ENCODE results near the gene CADM4. TPM values are rescaled to one million over a fixed set of nuclear protein-coding genes. Genes with fewer than 3 reads are reported as not detected.

CADM4 gene
- total RNA-seq (ENCODE audit: unreplicated experiment), result 52.4 TPM
- long read RNA-seq, partial matches to known transcripts, result 0 of 1 reads
- long read RNA-seq, other reads (novel, unspliced or antisense), result 1 of 1 reads

GRCh38 chr19:43639519-43640423 lies at the start of gene CADM4:
Gene CADM4, minus strand, starts transcription at chr19:43639850. Its CDS starts 60 bp downstream, at chr19:43639790.
- no peak for TF ChIP-seq CTCF (IDR thresholded peaks at IDR 0.05; ENCODE audit: partially characterized antibody, unreplicated experiment)
- Mint-ChIP-seq H3K27ac (ENCODE audit: unreplicated experiment) (peak within 1 kb of the TSS; percentile 85), H3K4me3 (ENCODE audit: unreplicated experiment) (peak within 1 kb of the TSS; percentile 95), H3K9me3 (ENCODE audit: unreplicated experiment) (peaks cover 19% of the 10 kb centered on the region), H3K27me3 (ENCODE audit: unreplicated experiment) (peaks cover 24% of the 10 kb centered on the region), H3K4me1 (ENCODE audit: low read depth, unreplicated experiment) (peaks cover 9% of the 10 kb centered on the region), H3K36me3 (ENCODE audit: unreplicated experiment) (peaks cover 8% of the 10 kb centered on the region)
- peak; percentile 62 for DNase-seq

- no peaks in the 10 kb centered on the region for H3K36me3 Mint-ChIP-seq (ENCODE audit: unreplicated experiment)
- H3K4me3 Mint-ChIP-seq (ENCODE audit: unreplicated experiment), result no peak overlapping the region
- H3K9me3 Mint-ChIP-seq (ENCODE audit: unreplicated experiment), result peaks cover 9% of the 10 kb centered on the region
- no peaks in the 10 kb centered on the region for H3K4me1 Mint-ChIP-seq (ENCODE audit: low read depth, unreplicated experiment)
- DNase-seq, result no peak
- no peaks in the 10 kb centered on the region for H3K27me3 Mint-ChIP-seq (ENCODE audit: unreplicated experiment)
- TF ChIP-seq CTCF (IDR thresholded peaks at IDR 0.05; ENCODE audit: partially characterized antibody, unreplicated experiment), result no peak
- H3K27ac Mint-ChIP-seq (ENCODE audit: unreplicated experiment), result no peak overlapping the region
Observed at GRCh38 chr19:43688059-43688701, 48.5 kb upstream of the CADM4 start.

- H3K36me3 Mint-ChIP-seq (ENCODE audit: unreplicated experiment), result no peaks in the 10 kb centered on the region
- no peak overlapping the region for H3K4me3 Mint-ChIP-seq (ENCODE audit: unreplicated experiment)
- DNase-seq, result no peak
- H3K4me1 Mint-ChIP-seq (ENCODE audit: low read depth, unreplicated experiment), result no peaks in the 10 kb centered on the region
- H3K9me3 Mint-ChIP-seq (ENCODE audit: unreplicated experiment), result peaks cover 9% of the 10 kb centered on the region
- H3K27me3 Mint-ChIP-seq (ENCODE audit: unreplicated experiment), result no peaks in the 10 kb centered on the region
- TF ChIP-seq CTCF (IDR thresholded peaks at IDR 0.05; ENCODE audit: partially characterized antibody, unreplicated experiment), result no peak
- H3K27ac Mint-ChIP-seq (ENCODE audit: unreplicated experiment), result no peak overlapping the region
Observed at GRCh38 chr19:43687660-43687997, 48.0 kb upstream of the CADM4 start.

GRCh38 chr19:43684326-43684725 lies 44.7 kb upstream of the CADM4 start:
- Mint-ChIP-seq H3K36me3 (ENCODE audit: unreplicated experiment) (no peaks in the 10 kb centered on the region), H3K4me3 (ENCODE audit: unreplicated experiment) (no peak overlapping the region), H3K27ac (ENCODE audit: unreplicated experiment) (no peak overlapping the region), H3K9me3 (ENCODE audit: unreplicated experiment) (peaks cover 6% of the 10 kb centered on the region), H3K27me3 (ENCODE audit: unreplicated experiment) (no peaks in the 10 kb centered on the region), H3K4me1 (ENCODE audit: low read depth, unreplicated experiment) (no peaks in the 10 kb centered on the region)
- no peak for DNase-seq
- no peak for TF ChIP-seq CTCF (IDR thresholded peaks at IDR 0.05; ENCODE audit: partially characterized antibody, unreplicated experiment)

- no peak overlapping the region for H3K4me3 Mint-ChIP-seq (ENCODE audit: unreplicated experiment)
- H3K4me1 Mint-ChIP-seq (ENCODE audit: low read depth, unreplicated experiment), result no peaks in the 10 kb centered on the region
- H3K9me3 Mint-ChIP-seq (ENCODE audit: unreplicated experiment), result peaks cover 6% of the 10 kb centered on the region
- no peak overlapping the region for H3K27ac Mint-ChIP-seq (ENCODE audit: unreplicated experiment)
- no peaks in the 10 kb centered on the region for H3K27me3 Mint-ChIP-seq (ENCODE audit: unreplicated experiment)
- TF ChIP-seq CTCF (IDR thresholded peaks at IDR 0.05; ENCODE audit: partially characterized antibody, unreplicated experiment), result no peak
- no peaks in the 10 kb centered on the region for H3K36me3 Mint-ChIP-seq (ENCODE audit: unreplicated experiment)
- DNase-seq, result no peak
Observed at GRCh38 chr19:43683905-43684304, 44.3 kb upstream of the CADM4 start.
